A549 (cell line): ENCODE results near the gene ATP5ME. TPM values are rescaled to one million over a fixed set of nuclear protein-coding genes. Genes with fewer than 3 reads are reported as not detected.
A peak's percentile ranks its signal among the peaks of the same experiment; 100 is the strongest.

Source experiments
- ATAC-seq, 2 experiments: fragments of 200-7000 bp in 1 of 2; fragments of >200 bp in 1 of 2; cut with Nextera tagmentation in 1 of 2; cut with Tn5 transposase in 1 of 2; 3 replicates each; pipeline versions ENCODE4 v1.8.0 to v1.9.1; 2018 to 2020; ENCODE audit warnings: mild to moderate bottlenecking in 1 of 2, moderate library complexity in 1 of 2
- CTCF ChIA-PET: fragments of 300-600 bp; sonication (Branson Sonifier 250); formaldehyde crosslinking; extraction: SDS; loops from one replicate; lab custom pipeline; 2021; ENCODE audit warnings: antibody characterized with exemption, inconsistent platforms; lab: Yijun Ruan, JAX
- POLR2A ChIA-PET: fragments of 350-600 bp; formaldehyde crosslinking; extraction: SDS; loops from one replicate; lab custom pipeline; 2021; ENCODE audit warnings: antibody characterized with exemption, inconsistent platforms; lab: Yijun Ruan, JAX
- DNase-seq, 2 experiments: peaks; one replicate each; pipeline versions ENCODE4 v3.0.0 to v3.0.0-alpha.2; 2011 to 2016; ENCODE audit warnings: low read depth in 1 of 2, low spot score in 1 of 2
- FAIRE-seq: peaks from 2 replicates; lab custom pipeline; 2011; peaks lifted over from hg19 to GRCh38; lab: Jason Lieb, UNC
- H3K27ac ChIP-seq, 2 experiments: fragments of >200 bp; sonication (Bioruptor Twin); formaldehyde crosslinking; 3 replicates each; pipeline ENCODE4 v1.5.1; 2016 to 2017
- H3K4me1 ChIP-seq: fragments of >200 bp; sonication (Bioruptor Twin); formaldehyde crosslinking; 3 replicates; pipeline ENCODE4 v1.6.1; 2016
- H3K4me2 ChIP-seq: fragments of >200 bp; sonication (Bioruptor Twin); formaldehyde crosslinking; 3 replicates; pipeline ENCODE4 v1.6.1; 2016
- H3K4me3 ChIP-seq: fragments of >200 bp; sonication (Bioruptor Twin); formaldehyde crosslinking; 3 replicates; pipeline ENCODE4 v1.5.1; 2016
- H3K9me3 ChIP-seq: fragments of >200 bp; sonication (Bioruptor Twin); formaldehyde crosslinking; 3 replicates; pipeline ENCODE4 v1.6.1; 2016
- CBX2 ChIP-seq: fragments of 200-600 bp; sonication (generic); IDR thresholded peaks from 2 replicates; pipeline ENCODE4 v1.6.1; 2016; ENCODE audit warnings: low read depth, mild to moderate bottlenecking, borderline replicate concordance
- CBX8 ChIP-seq: fragments of 200-600 bp; sonication (generic); IDR thresholded peaks from 2 replicates; pipeline ENCODE4 v1.6.1; 2016
- CHD2 ChIP-seq: fragments of 150-350 bp; IDR thresholded peaks from 2 replicates; pipeline ENCODE4 v1.6.1; 2014; ENCODE audit warnings: low read length; ENCODE audit not compliant: partially characterized antibody
- CHD4 ChIP-seq: fragments of 200-600 bp; sonication (generic); IDR thresholded peaks from 2 replicates; pipeline ENCODE4 v1.6.1; 2016; ENCODE audit warnings: antibody characterized with exemption, mild to moderate bottlenecking, borderline replicate concordance
- EP300 ChIP-seq, 2 experiments: fragments of >200 bp; sonication (Bioruptor Twin); formaldehyde crosslinking; IDR thresholded peaks; 2 replicates in 1 of 2; 3 replicates in 1 of 2; pipeline ENCODE4 v1.6.1; 2016 to 2017
- FOSB ChIP-seq: fragments of 250-450 bp; sonication (Bioruptor Pico); IDR thresholded peaks from 2 replicates; pipeline ENCODE4 v1.5.0; 2020; ENCODE audit warnings: mild to moderate bottlenecking, moderate library complexity
- GATA3 ChIP-seq: IDR thresholded peaks from 2 replicates; pipeline ENCODE4 v1.6.1; 2012; ENCODE audit warnings: borderline replicate concordance
- JUN ChIP-seq, 2 experiments: fragments of >200 bp; sonication (Bioruptor Twin); formaldehyde crosslinking; IDR thresholded peaks; 2 replicates in 1 of 2; 3 replicates in 1 of 2; pipeline ENCODE4 v1.6.1; 2016 to 2017
- MAZ ChIP-seq: fragments of 150-350 bp; IDR thresholded peaks from 2 replicates; pipeline ENCODE4 v1.6.1; 2014; ENCODE audit warnings: antibody characterized with exemption, low read depth, low read length, borderline replicate concordance
- MYC ChIP-seq: IDR thresholded peaks from 2 replicates; pipeline ENCODE4 v1.6.1; 2012; ENCODE audit warnings: mild to moderate bottlenecking, inconsistent platforms, low read length, improper control_type of control experiment, borderline replicate concordance
- PHF8 ChIP-seq: fragments of 200-600 bp; sonication (generic); IDR thresholded peaks from 2 replicates; pipeline ENCODE4 v1.6.1; 2016; ENCODE audit warnings: low read depth, mild to moderate bottlenecking, antibody characterized with exemption, moderate library complexity, borderline replicate concordance
- RFX5 ChIP-seq: fragments of 450-650 bp; IDR thresholded peaks from 2 replicates; pipeline ENCODE4 v1.7.1; 2014; ENCODE audit warnings: antibody characterized with exemption, mild to moderate bottlenecking, moderate library complexity
- SREBF2 ChIP-seq: fragments of 450-650 bp; IDR thresholded peaks from 2 replicates; pipeline ENCODE4 v1.6.1; 2014; ENCODE audit warnings: mild to moderate bottlenecking, moderate library complexity
- WGBS: methylation state at CpG from one replicate; pipeline ENCODE4 v1.1.6; 2017; ENCODE audit errors: missing lambda C conversion rate; 5-methylcytosine and 5-hydroxymethylcytosine counted together
- polyA plus RNA-seq, 4 experiments: library from polyadenylated mRNA; depleted of rRNA in 3 of 4; stranded (reverse); fragments of >200 nt; fragmentation: RNase III in 1 of 4; extraction: RNeasy Plus Mini Kit Qiagen cat#74134 plus additional on column Dnase treatment in 1 of 4; gene quantifications; 2 replicates in 3 of 4; 3 replicates in 1 of 4; pipeline ENCODE4 v1.2.3, GENCODE V29; 2011 to 2017
- TF ChIP-seq, protein P1 (sequence below): fragments of 250-450 bp; sonication (Bioruptor Pico); IDR thresholded peaks from 2 replicates; pipeline ENCODE4 v1.5.0; 2020; ENCODE audit warnings: low read depth, mild to moderate bottlenecking, moderate library complexity

The ATP5ME gene
- polyA plus RNA-seq, 2 of the 4 experiments (the other 2 are of a cell fraction), result 198 to 659 TPM

DNA sequence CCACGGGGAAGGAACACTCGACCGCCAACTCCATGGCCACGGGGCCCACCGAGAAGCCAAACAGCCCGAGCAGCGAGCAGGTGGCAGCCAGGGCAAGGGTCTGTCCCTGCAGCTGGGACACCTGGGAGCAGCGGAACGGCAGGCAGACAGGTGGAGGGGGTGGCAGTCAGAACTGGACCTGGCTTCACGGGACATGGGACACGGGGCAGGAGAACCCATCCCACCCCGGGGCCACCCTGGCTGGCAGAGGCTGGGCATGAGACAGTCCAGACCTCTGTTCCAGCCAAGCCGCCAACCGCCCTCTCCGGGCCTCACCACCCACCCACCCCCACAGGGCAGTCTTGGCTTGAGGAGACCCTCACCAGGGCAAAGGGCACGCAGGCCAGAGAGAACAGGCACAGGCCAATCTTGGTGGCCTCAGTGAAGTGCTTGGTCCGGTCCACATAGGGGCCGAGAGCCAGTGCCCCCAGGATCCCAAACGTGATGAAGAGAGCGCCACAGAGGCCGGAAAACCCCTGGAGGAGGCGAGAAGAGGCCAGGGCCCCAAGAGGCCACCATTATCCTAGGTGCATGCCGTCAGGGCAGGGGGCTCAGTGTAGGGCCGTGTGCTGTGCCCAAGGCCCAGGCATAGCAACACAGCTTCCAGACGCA, 9.3 kb upstream of the ATP5ME start:
- Histone ChIP-seq H3K4me3 (no peak overlapping the region), H3K4me1 (peaks cover 28% of the 10 kb centered on the region), H3K9me3 (no peaks in the 10 kb centered on the region), H3K4me2 (no peak overlapping the region), H3K27ac (peak overlapping the region in 1 of 2 experiments; percentile 44; a peak in 1 of 6 replicates)
- ChIA-PET CTCF (interaction anchor here (0.6 to 1.4 kb wide), 6 partner anchors 9 to 85 kb away, joined by 3 to 8 read pairs (median 4); partner anchors contain the start of genes ATP5ME and MYL5), POLR2A (interaction anchor here (0.7 kb wide), 1 partner anchor 9 kb away, joined by 3 read pairs; the partner anchor contains the start of genes ATP5ME and MYL5)
- FAIRE-seq, result no peak
- 81% methylated on average over 6 of the region's 25 CpGs for WGBS
- no peak for DNase-seq
- TF ChIP-seq MYC (no peak), CBX2 (no peak), GATA3 (no peak)
- ATAC-seq, result peak in 1 of 2 experiments; percentile 8; a peak in 3 of 6 replicates

DNA sequence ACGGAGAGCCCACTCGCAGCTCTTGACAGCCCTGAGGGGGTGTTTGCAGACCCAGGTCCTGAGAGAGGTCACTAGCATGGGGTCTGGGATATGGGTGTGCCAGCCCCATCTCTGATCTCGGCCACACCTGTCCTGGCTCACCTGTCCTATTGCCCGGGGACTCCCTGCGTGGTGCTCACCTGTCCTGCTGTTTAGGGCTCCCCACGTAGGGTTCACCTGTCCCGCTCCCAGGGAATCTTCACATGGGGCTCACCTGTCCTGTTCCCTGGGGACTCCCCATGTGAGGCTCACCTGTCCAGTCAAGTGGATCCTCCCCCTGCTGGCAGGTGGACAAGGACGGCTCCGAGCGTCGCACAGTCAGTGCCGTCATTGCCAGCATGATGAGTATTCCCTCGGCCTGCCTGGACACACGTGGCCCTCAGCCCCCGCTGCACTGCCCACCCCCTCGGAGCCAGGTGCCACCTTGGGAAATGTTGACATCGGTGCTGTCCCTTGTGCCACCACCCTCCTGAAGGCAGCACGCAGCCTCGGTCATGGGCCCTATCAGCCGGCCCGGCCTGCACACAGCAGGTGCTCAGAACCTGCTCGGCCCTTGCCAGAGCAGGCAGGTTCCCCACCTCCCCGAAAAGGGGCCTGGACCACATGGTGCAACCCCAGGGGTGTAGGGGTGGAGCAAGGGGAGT, 8.6 kb upstream of the ATP5ME start:
- TF ChIP-seq JUN (IDR thresholded peaks at IDR 0.05), result 0 out of 5 replicates have a peak, but pooled peaks of 1 of the 2 experiments have one; percentile 5
- TF ChIP-seq CHD2, result no peak
- H3K27ac ChIP-seq, result no peak overlapping the region
- H3K4me2 ChIP-seq, result no peak overlapping the region
- no peak for FAIRE-seq
- no peaks in the 10 kb centered on the region for H3K9me3 ChIP-seq
- no peak for ATAC-seq
- WGBS, result 91% methylated on average over 8 of the region's 23 CpGs
- POLR2A ChIA-PET, result no interaction called here
- no peak for DNase-seq
- peaks cover 21% of the 10 kb centered on the region for H3K4me1 ChIP-seq
- H3K4me3 ChIP-seq, result no peak overlapping the region
- CTCF ChIA-PET, result no interaction called here

DNA sequence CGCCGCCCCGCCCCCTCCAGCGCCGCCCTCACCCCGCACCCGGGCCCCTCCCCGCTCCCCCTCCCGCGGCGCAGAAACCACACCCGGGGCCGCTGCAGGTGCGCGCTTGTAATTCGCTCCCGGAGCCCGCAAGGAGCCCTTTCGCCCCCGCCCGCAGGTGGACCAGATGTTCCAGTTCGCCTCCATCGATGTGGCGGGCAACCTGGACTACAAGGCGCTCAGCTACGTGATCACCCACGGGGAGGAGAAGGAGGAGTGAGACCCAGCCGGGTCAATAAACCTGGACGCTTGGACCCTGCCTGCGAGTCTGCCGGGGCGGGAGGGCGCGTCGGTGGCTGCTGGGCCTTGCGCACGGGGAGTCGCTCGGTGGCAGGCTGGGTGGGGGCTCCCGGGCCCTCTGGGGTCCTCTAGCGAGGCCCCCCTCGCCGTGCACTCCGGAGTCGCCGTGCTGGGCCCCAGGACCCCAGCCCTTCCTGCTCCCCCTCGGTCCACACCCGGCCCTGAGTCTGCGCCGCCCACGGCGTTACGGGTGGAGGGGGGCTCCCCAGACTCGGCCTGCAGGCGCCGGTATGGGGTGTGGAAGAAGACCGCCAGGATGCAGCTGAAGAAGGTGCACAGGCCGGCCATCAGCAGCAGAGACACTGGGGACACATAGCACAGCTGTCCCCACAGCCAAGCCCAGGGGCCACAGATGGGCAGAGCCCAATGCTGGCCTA, 7.8 kb upstream of the ATP5ME start:
- H3K9me3 ChIP-seq, result no peaks in the 10 kb centered on the region
- ATAC-seq, result peak; percentile 2 to 4; a peak in 2 of 6 replicates
- ChIA-PET POLR2A (no interaction called here), CTCF (no interaction called here)
- peaks cover 16% of the 10 kb centered on the region for H3K4me1 ChIP-seq
- DNase-seq, result peak in 1 of 2 experiments; percentile 30
- H3K27ac ChIP-seq, result peak overlapping the region; percentile 47 to 95; a peak in 3 of 6 replicates
- no peak for TF ChIP-seq EP300 (IDR thresholded peaks at IDR 0.05)
- TF ChIP-seq PHF8, result no peak
- no peak for TF ChIP-seq CHD4
- TF ChIP-seq, protein P1, sequence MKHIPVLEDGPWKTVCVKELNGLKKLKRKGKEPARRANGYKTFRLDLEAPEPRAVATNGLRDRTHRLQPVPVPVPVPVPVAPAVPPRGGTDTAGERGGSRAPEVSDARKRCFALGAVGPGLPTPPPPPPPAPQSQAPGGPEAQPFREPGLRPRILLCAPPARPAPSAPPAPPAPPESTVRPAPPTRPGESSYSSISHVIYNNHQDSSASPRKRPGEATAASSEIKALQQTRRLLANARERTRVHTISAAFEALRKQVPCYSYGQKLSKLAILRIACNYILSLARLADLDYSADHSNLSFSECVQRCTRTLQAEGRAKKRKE (CRISPR knock-in tag), result no peak
- TF ChIP-seq SREBF2, result no peak
- TF ChIP-seq CBX8, result no peak
- TF ChIP-seq FOSB (CRISPR knock-in tag), result no peak
- no peak for TF ChIP-seq CHD2
- no peak for TF ChIP-seq RFX5
- H3K4me2 ChIP-seq, result peak overlapping the region; percentile 77
- 90% methylated on average over 6 of the region's 58 CpGs for WGBS
- no peak for FAIRE-seq
- H3K4me3 ChIP-seq, result peak overlapping the region; percentile 37; the same call in 2 of the 3 replicates

DNA sequence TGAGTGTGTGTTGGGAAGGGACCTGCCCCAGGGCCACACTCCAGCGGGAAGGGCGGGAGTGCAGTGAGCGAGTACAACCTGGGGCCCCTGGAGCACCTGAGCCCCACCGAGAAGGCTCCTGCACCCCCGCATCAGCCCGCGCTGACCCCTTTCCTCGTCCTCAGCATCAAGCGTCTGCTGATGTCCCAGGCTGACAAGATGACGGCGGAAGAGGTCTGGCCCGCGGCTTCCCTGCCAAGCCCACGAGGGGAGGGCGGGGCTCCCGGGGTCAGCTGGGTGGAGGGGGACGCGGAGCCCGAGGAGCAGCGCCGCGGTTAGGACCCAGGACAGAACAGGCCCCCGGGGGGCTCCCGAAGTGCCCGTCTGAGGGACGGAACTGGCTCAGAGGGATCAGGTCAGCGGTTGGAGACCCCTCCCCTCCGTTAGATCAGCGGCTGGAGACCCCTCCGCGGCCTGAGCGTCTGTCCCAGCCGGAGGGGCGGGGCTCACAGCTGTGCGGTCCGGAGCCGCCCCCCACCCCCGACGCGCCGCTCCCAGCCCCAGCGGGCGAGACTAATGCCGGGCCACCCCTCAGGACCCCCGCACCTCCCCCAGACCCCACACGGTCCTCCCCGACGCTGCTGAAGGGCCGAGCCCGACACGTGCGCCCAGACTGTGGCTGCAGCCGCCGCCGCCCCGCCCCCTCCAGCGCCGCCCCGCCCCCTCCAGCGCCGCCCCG, 7.0 kb upstream of the ATP5ME start:
- DNase-seq (peak in 1 of 2 experiments; percentile 24), FAIRE-seq (no peak)
- CTCF ChIA-PET, result no interaction called here
- H3K27ac ChIP-seq, result peak overlapping the region; percentile 75 to 95
- TF ChIP-seq JUN (IDR thresholded peaks at IDR 0.05) (peak in 1 of 2 experiments; percentile 6; a peak in 1 of 5 replicates), MAZ (no peak)
- TF ChIP-seq, all 56 proteins: peak for 1
- 53% methylated on average over 3 of the region's 62 CpGs for WGBS
- H3K9me3 ChIP-seq, result no peaks in the 10 kb centered on the region
- peak; percentile 14 to 46; a peak in 3 of 6 replicates for ATAC-seq
- H3K4me1 ChIP-seq, result peaks cover 12% of the 10 kb centered on the region; the same call in 1 of the 3 replicates
- H3K4me3 ChIP-seq, result peak overlapping the region; percentile 53
- POLR2A ChIA-PET, result no interaction called here
- H3K4me2 ChIP-seq, result peak overlapping the region; percentile 95
